Measurements from ENCODE around the gene PNPLA5. TPM values are rescaled to one million over a fixed set of nuclear protein-coding genes. Genes with fewer than 3 reads are reported as not detected.

The PNPLA5 gene
- total RNA-seq, 3 donors from 2014 or later (not counting 1 experiment from before 2014, with no cell fraction given): not detected

GRCh38 chr22:43883719-43884415, 7.9 kb downstream of the PNPLA5 start:
- no peak overlapping the region for H3K27ac Mint-ChIP-seq
- no peaks in the 10 kb centered on the region for H3K9me3 ChIP-seq (ENCODE audit: control insufficient read depth, insufficient read depth, low read length)
- H3K36me3 ChIP-seq (ENCODE audit: control insufficient read depth, insufficient read depth, low read length): no peaks in the 10 kb centered on the region
- no peak overlapping the region for H3K27ac ChIP-seq (ENCODE audit: low read length)
- H3K4me3 ChIP-seq (ENCODE audit: low read length): no peak overlapping the region
- intact Hi-C loops (cut with micrococcal nuclease): loop anchor here (5.0 kb wide), 1 partner anchor 63 kb away; no protein-coding TSS in a partner anchor
- H3K4me3 Mint-ChIP-seq: no peak overlapping the region
- H3K27me3 Mint-ChIP-seq (ENCODE audit: low read depth in 2 of 2): peaks cover 12 to 20% of the 10 kb centered on the region in 2 donors
- no peaks in the 10 kb centered on the region for H3K27me3 ChIP-seq (ENCODE audit: control insufficient read depth, insufficient read depth, low read length)
- ATAC-seq (no peak), DNase-seq (no peak)
- H3K36me3 Mint-ChIP-seq: no peaks in the 10 kb centered on the region
- WGBS (ENCODE audit: insufficient coverage): 88% methylated on average over 17 of the region's 17 CpGs
- peaks cover 13% of the 10 kb centered on the region for H3K4me1 ChIP-seq (ENCODE audit: control insufficient read depth, insufficient read depth, low read length)
- TF ChIP-seq CTCF (IDR thresholded peaks at IDR 0.05): no peak
- peaks cover 0 to 2% of the 10 kb centered on the region in 2 donors for H3K9me3 Mint-ChIP-seq
- H3K4me1 Mint-ChIP-seq: peaks cover 12 to 26% of the 10 kb centered on the region in 2 donors

- intact Hi-C loops (cut with micrococcal nuclease): loop anchor here (5.0 kb wide), 1 partner anchor 64 kb away; no protein-coding TSS in a partner anchor
These were observed 8.7 kb downstream of the PNPLA5 start for GRCh38 chr22:43883012-43883661.

GRCh38 chr22:43882122-43882767, 9.6 kb downstream of the PNPLA5 start:
- H3K4me1 Mint-ChIP-seq: peaks cover 12 to 26% of the 10 kb centered on the region in 2 donors
- peaks cover 13% of the 10 kb centered on the region for H3K4me1 ChIP-seq (ENCODE audit: control insufficient read depth, insufficient read depth, low read length)
- no peak overlapping the region for H3K4me3 Mint-ChIP-seq
- WGBS (ENCODE audit: insufficient coverage): 81% methylated on average over 9 of the region's 9 CpGs
- H3K9me3 Mint-ChIP-seq: peaks cover 0 to 2% of the 10 kb centered on the region in 2 donors
- no peaks in the 10 kb centered on the region for H3K9me3 ChIP-seq (ENCODE audit: control insufficient read depth, insufficient read depth, low read length)
- intact Hi-C loops (cut with micrococcal nuclease): loop anchor here (5.0 kb wide), 1 partner anchor 65 kb away; no protein-coding TSS in a partner anchor
- no peaks in the 10 kb centered on the region for H3K27me3 ChIP-seq (ENCODE audit: control insufficient read depth, insufficient read depth, low read length)
- no peak for DNase-seq
- no peak for TF ChIP-seq CTCF (IDR thresholded peaks at IDR 0.05)
- no peaks in the 10 kb centered on the region for H3K36me3 Mint-ChIP-seq
- H3K4me3 ChIP-seq (ENCODE audit: low read length): no peak overlapping the region
- no peak overlapping the region for H3K27ac ChIP-seq (ENCODE audit: low read length)
- ATAC-seq: no peak
- H3K27ac Mint-ChIP-seq: no peak overlapping the region
- no peaks in the 10 kb centered on the region for H3K36me3 ChIP-seq (ENCODE audit: control insufficient read depth, insufficient read depth, low read length)
- H3K27me3 Mint-ChIP-seq (ENCODE audit: low read depth in 2 of 2): peaks cover 8 to 17% of the 10 kb centered on the region in 2 donors

More at GRCh38 chr22:43883012-43883661, 8.7 kb downstream of the PNPLA5 start:
- TF ChIP-seq CTCF (IDR thresholded peaks at IDR 0.05): peak; percentile 29
- H3K9me3 Mint-ChIP-seq: peaks cover 0 to 2% of the 10 kb centered on the region in 2 donors
- H3K27ac ChIP-seq (ENCODE audit: low read length): no peak overlapping the region
- H3K9me3 ChIP-seq (ENCODE audit: control insufficient read depth, insufficient read depth, low read length): no peaks in the 10 kb centered on the region
- DNase-seq (peak in 1 of 2 donors; percentile 74), ATAC-seq (peak in 2 of 3 donors; percentile 38 to 65)
- no peaks in the 10 kb centered on the region for H3K36me3 Mint-ChIP-seq
- no peak overlapping the region for H3K4me3 Mint-ChIP-seq
- 33% methylated on average over 14 of the region's 14 CpGs for WGBS (ENCODE audit: insufficient coverage)
- H3K36me3 ChIP-seq (ENCODE audit: control insufficient read depth, insufficient read depth, low read length): no peaks in the 10 kb centered on the region
- H3K27ac Mint-ChIP-seq: no peak overlapping the region
- peaks cover 13% of the 10 kb centered on the region for H3K4me1 ChIP-seq (ENCODE audit: control insufficient read depth, insufficient read depth, low read length)
- no peak overlapping the region for H3K4me3 ChIP-seq (ENCODE audit: low read length)
- peaks cover 9 to 17% of the 10 kb centered on the region in 2 donors for H3K27me3 Mint-ChIP-seq (ENCODE audit: low read depth in 2 of 2)
- no peaks in the 10 kb centered on the region for H3K27me3 ChIP-seq (ENCODE audit: control insufficient read depth, insufficient read depth, low read length)
- peaks cover 12 to 26% of the 10 kb centered on the region in 2 donors for H3K4me1 Mint-ChIP-seq
